Measurements from ENCODE around the gene SNX10. TPM values are rescaled to one million over a fixed set of nuclear protein-coding genes. Genes with fewer than 3 reads are reported as not detected.

SNX10 gene
- total and polyA plus RNA-seq, 8 donors, result 2.9 to 23.5 (median 6.0) TPM

GRCh38 chr7:26311798-26312197 is 20.1 kb downstream of the SNX10 start:
- Histone ChIP-seq H3K9me3 (no peaks in the 10 kb centered on the region), H3K27me3 (no peaks in the 10 kb centered on the region), H3K4me1 (peaks cover 0 to 39% (median 0%) of the 10 kb centered on the region in 3 donors), H3K27ac (no peak overlapping the region), H3K36me3 (no peaks in the 10 kb centered on the region), H3K4me3 (no peak overlapping the region)
- TF ChIP-seq CTCF (IDR thresholded peaks at IDR 0.05), result no peak
- ATAC-seq, result no peak
- 89 to 95% methylated on average over 4 of the region's 4 CpGs for WGBS, 2 donors
- intact Hi-C loops (cut with DNase I), result no loop called here
- no peak for DNase-seq
- FAIRE-seq, result no peak

DNA sequence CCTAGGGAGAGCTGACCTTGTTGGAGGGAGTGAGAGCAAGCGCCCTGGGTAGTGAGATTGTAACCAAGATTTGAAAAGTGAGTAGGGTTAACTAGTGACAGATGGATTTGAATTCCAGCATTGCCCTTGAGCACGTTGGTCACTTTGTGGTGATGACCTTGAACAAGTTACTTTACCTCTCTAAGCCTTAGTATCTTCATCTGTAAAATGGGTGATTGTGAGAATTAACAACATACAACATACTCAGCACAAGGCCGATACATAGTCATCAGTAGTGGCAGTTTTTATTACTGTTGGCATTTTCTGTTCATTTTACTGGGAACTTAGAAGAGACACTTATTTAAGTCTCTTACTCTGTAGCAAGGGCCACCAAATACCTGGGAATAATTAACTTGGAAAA is 25.5 kb downstream of the SNX10 start:
- no peak for ATAC-seq
- intact Hi-C loops (cut with DNase I), result no loop called here
- Histone ChIP-seq H3K36me3 (no peaks in the 10 kb centered on the region), H3K27me3 (no peaks in the 10 kb centered on the region), H3K27ac (peak overlapping the region in 2 of 4 donors; percentile 66 to 78), H3K9me3 (no peaks in the 10 kb centered on the region), H3K4me3 (no peak overlapping the region), H3K4me1 (peaks cover 0 to 36% (median 0%) of the 10 kb centered on the region in 3 donors)
- no peak for TF ChIP-seq CTCF (IDR thresholded peaks at IDR 0.05)
- WGBS, 2 donors, result 71 to 77% methylated on average over 3 of the region's 3 CpGs
- DNase-seq, result no peak
- no peak for FAIRE-seq

DNA sequence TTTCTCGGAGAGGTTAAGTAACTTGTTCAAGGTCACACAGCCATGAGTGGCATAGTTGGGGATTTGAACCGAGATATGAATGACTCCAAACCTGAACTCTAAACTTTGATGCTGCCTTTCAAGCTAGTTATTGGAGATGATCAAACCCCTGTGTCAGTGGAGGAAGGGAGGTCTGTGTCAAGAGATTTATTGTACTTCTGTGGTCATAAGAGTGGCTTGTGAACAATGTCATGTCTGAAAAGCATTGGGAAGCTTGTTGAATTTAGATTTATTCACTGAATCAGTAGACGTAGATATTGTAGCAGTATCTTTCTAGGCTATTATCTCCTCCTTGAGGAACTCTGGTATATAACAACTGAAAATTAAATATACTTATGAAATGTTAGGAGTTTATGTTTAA is 27.3 kb downstream of the SNX10 start:
- TF ChIP-seq CTCF (IDR thresholded peaks at IDR 0.05), result no peak
- H3K27ac ChIP-seq, result no peak overlapping the region
- no peaks in the 10 kb centered on the region for H3K27me3 ChIP-seq
- WGBS, 2 donors, result 59 to 62% methylated on average over 3 of the region's 3 CpGs
- no peaks in the 10 kb centered on the region for H3K36me3 ChIP-seq
- intact Hi-C loops (cut with DNase I), result no loop called here
- DNase-seq, result no peak
- H3K4me3 ChIP-seq, result no peak overlapping the region
- H3K4me1 ChIP-seq, result peaks cover 0 to 36% (median 0%) of the 10 kb centered on the region in 3 donors
- no peak for FAIRE-seq
- no peak for ATAC-seq
- H3K9me3 ChIP-seq, result no peaks in the 10 kb centered on the region

GRCh38 chr7:26319636-26320035 is 28.0 kb downstream of the SNX10 start:
- Histone ChIP-seq H3K36me3 (no peaks in the 10 kb centered on the region), H3K9me3 (no peaks in the 10 kb centered on the region), H3K4me3 (no peak overlapping the region), H3K27me3 (no peaks in the 10 kb centered on the region), H3K4me1 (peaks cover 0 to 36% (median 0%) of the 10 kb centered on the region in 3 donors), H3K27ac (no peak overlapping the region)
- DNase-seq, result no peak
- TF ChIP-seq CTCF (IDR thresholded peaks at IDR 0.05), result no peak
- intact Hi-C loops (cut with DNase I), result no loop called here
- FAIRE-seq, result no peak
- 78 to 91% methylated on average over 3 of the region's 3 CpGs for WGBS, 2 donors
- no peak for ATAC-seq

- Histone ChIP-seq H3K4me3 (no peak overlapping the region), H3K27me3 (no peaks in the 10 kb centered on the region), H3K27ac (no peak overlapping the region), H3K36me3 (no peaks in the 10 kb centered on the region), H3K9me3 (no peaks in the 10 kb centered on the region), H3K4me1 (peaks cover 0 to 28% (median 0%) of the 10 kb centered on the region in 3 donors)
- intact Hi-C loops (cut with DNase I), result no loop called here
- no peak for TF ChIP-seq CTCF (IDR thresholded peaks at IDR 0.05)
- ATAC-seq, result no peak
- 80 to 90% methylated on average over 4 of the region's 4 CpGs for WGBS, 2 donors
- no peak for FAIRE-seq
- DNase-seq, result no peak
Observed at GRCh38 chr7:26320878-26321277, 29.2 kb downstream of the SNX10 start.

Data from pancreas (tissue), 10 donors.